Transverse colon (tissue), 4 donors: ENCODE results near the gene GTPBP3.

ENCODE experiments used
- CTCF ChIP-seq, 5 experiments: fragments of 200-600 bp in 3 of 5; fragments of 450-650 bp in 2 of 5; sonication (generic) in 3 of 5; IDR thresholded peaks; 1 replicate in 2 of 5; 2 replicates in 3 of 5; pipeline ENCODE4 v1.5.1; 2016 to 2017; ENCODE audit warnings: antibody characterized with exemption in 5 of 5, inconsistent platforms in 3 of 5, mild to moderate bottlenecking in 2 of 5, moderate library complexity in 1 of 5
- EP300 ChIP-seq: sonication (generic); formaldehyde crosslinking; IDR thresholded peaks from one replicate; pipeline ENCODE4 v1.6.1; 2017; ENCODE audit warnings: antibody characterized with exemption, low read depth
- POLR2A ChIP-seq: fragments of 450-650 bp; IDR thresholded peaks from one replicate; pipeline ENCODE4 v1.6.1; 2016; ENCODE audit warnings: antibody characterized with exemption, mild to moderate bottlenecking, moderate library complexity
- POLR2AphosphoS5 ChIP-seq, 3 donors: sonication (generic); formaldehyde crosslinking; IDR thresholded peaks; one replicate each; pipeline ENCODE4 v1.6.1; 2016; ENCODE audit warnings: antibody characterized with exemption in 3 of 3

GRCh38 chr19:17385878-17386611 lies 48.7 kb downstream of the GTPBP3 start:
- TF ChIP-seq POLR2A = no peak
- peak; percentile 84 to 93 (median 91) for TF ChIP-seq CTCF (IDR thresholded peaks at IDR 0.05)
- no peak for TF ChIP-seq EP300
- TF ChIP-seq POLR2AphosphoS5 (IDR thresholded peaks at IDR 0.05) = no peak
